NOMO-1 treated with DMSO at 0.1 percent for 48 hours (cell line): Measurements from ENCODE around the gene ADAM12.
"Not testable (repeated sequence)": the region's sequence is repeated elsewhere in the genome, so short reads cannot be mapped to it uniquely, and the experiment has no call there.

Source experiments
- DNase-seq: peaks from one replicate; lab custom pipeline; 2025; ENCODE audit not compliant: unreplicated experiment; lab: John Stamatoyannopoulos, UW

The ADAM12 gene

GRCh38 chr10:126064512-126064911, 323.8 kb downstream of the ADAM12 start:
- no peak for DNase-seq

- no peak for DNase-seq
Observed at GRCh38 chr10:126063353-126063791, 324.9 kb downstream of the ADAM12 start.

- DNase-seq: no peak
Observed at GRCh38 chr10:126062131-126063032, 325.9 kb downstream of the ADAM12 start.

GRCh38 chr10:126061526-126061925, 326.8 kb downstream of the ADAM12 start:
- DNase-seq: no peak

GRCh38 chr10:126060261-126060931, 327.9 kb downstream of the ADAM12 start:
- DNase-seq: no peak

GRCh38 chr10:126059076-126059826, 329.0 kb downstream of the ADAM12 start:
- no peak for DNase-seq

- no peak for DNase-seq
Observed at GRCh38 chr10:126058507-126058906, 329.8 kb downstream of the ADAM12 start.

GRCh38 chr10:126058104-126058503, 330.2 kb downstream of the ADAM12 start:
- no peak for DNase-seq

- DNase-seq: no peak
Observed at GRCh38 chr10:126057494-126057893, 330.8 kb downstream of the ADAM12 start.

- DNase-seq: no peak
Observed at GRCh38 chr10:126054191-126054590, 334.1 kb downstream of the ADAM12 start.

GRCh38 chr10:126052171-126052570, 336.1 kb downstream of the ADAM12 start:
- no peak for DNase-seq

- DNase-seq: no peak
Observed at GRCh38 chr10:126049759-126050700, 338.2 kb downstream of the ADAM12 start.

GRCh38 chr10:126047749-126048148, 340.5 kb downstream of the ADAM12 start:
- not testable (repeated sequence) for DNase-seq

- DNase-seq: no peak
Observed at GRCh38 chr10:126046831-126047230, 341.4 kb downstream of the ADAM12 start.

GRCh38 chr10:126045861-126046260, 342.4 kb downstream of the ADAM12 start:
- DNase-seq: no peak

GRCh38 chr10:126043389-126043788, 344.9 kb downstream of the ADAM12 start:
- no peak for DNase-seq

GRCh38 chr10:126042906-126043305, 345.4 kb downstream of the ADAM12 start:
- DNase-seq: no peak

- DNase-seq: no peak
Observed at GRCh38 chr10:126042354-126042753, 345.9 kb downstream of the ADAM12 start.

GRCh38 chr10:126041804-126042231, 346.5 kb downstream of the ADAM12 start:
- DNase-seq: peak; percentile 35

GRCh38 chr10:126041117-126041516, 347.2 kb downstream of the ADAM12 start:
- DNase-seq: no peak
